ENCODE measurements around the gene PAIP2.

GRCh38 chr5:139393497-139394122, 52.0 kb downstream of the PAIP2 start:
- no peak for TF ChIP-seq CTCF (IDR thresholded peaks at IDR 0.05)
- TF ChIP-seq POLR2AphosphoS5 (IDR thresholded peaks at IDR 0.05; ENCODE audit: insufficient read depth in 1 of 2, low read depth in 1 of 2) = no peak
- no peak for TF ChIP-seq POLR2A (IDR thresholded peaks at IDR 0.05)
